ENCODE data around the gene SMYD3.

DNA sequence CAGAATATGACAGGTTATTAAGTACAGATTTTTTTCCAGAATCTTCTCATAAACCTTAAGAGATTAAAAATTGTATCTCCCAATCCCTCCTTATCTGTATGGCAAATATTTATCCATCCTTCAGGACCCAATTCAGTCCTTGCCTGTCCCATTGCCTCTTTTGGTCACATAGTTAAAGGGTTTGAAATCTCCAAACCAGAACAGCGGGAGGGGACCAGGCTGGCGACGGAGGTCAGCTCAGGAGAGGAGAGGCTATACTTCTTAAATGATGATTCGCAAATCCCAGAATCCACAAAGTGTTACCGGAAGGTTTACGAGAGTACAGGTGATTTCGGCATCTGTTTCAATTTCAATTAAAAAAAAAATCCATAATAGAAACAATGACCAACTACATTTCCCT is 572.7 kb downstream of the SMYD3 start:
- TF ChIP-seq CTCF (IDR thresholded peaks at IDR 0.05; ENCODE audit: insufficient read depth, low read depth, low read length): no peak
- no peak for TF ChIP-seq EZH2 (IDR thresholded peaks at IDR 0.05; ENCODE audit: insufficient read depth, low read length)

Data from astrocyte (in vitro differentiated cells and primary cell).